H4 (cell line): Measurements from ENCODE around the gene PSMA6. TPM values are rescaled to one million over a fixed set of nuclear protein-coding genes. Genes with fewer than 3 reads are reported as not detected.
"Not testable (repeated sequence)": the region's sequence is repeated elsewhere in the genome, so short reads cannot be mapped to it uniquely, and the experiment has no call there.

ENCODE experiments used
- DNase-seq: peaks from one replicate; pipeline ENCODE4 v3.0.0-alpha.2; 2015; ENCODE audit warnings: low spot score
- total RNA-seq: library from RNA; depleted of rRNA; stranded (reverse); fragments of >200 nt; shearing (Covaris generic); gene quantifications from 2 replicates; pipeline ENCODE4 v1.2.3, GENCODE V29; 2014

PSMA6 gene
- total RNA-seq, 1 experiment from 2014 or later = 429 TPM

- no peak for DNase-seq
Observed at GRCh38 chr14:35284506-35284905, 7.7 kb upstream of the PSMA6 start.

GRCh38 chr14:35285168-35286002, 6.8 kb upstream of the PSMA6 start:
- no peak for DNase-seq

- DNase-seq = no peak
Observed at GRCh38 chr14:35286003-35286600, 6.1 kb upstream of the PSMA6 start.

GRCh38 chr14:35286707-35287106, 5.5 kb upstream of the PSMA6 start:
- DNase-seq = no peak

- DNase-seq = no peak
Observed at GRCh38 chr14:35287431-35288013, 4.7 kb upstream of the PSMA6 start.

GRCh38 chr14:35289623-35290022, 2.6 kb upstream of the PSMA6 start:
- no peak for DNase-seq

GRCh38 chr14:35292770-35293561, 784 bp downstream of the PSMA6 start:
- no peak for DNase-seq

GRCh38 chr14:35295845-35296161, 3.6 kb downstream of the PSMA6 start:
- DNase-seq = no peak

GRCh38 chr14:35296545-35296944, 4.4 kb downstream of the PSMA6 start:
- DNase-seq = no peak

- no peak for DNase-seq
Observed at GRCh38 chr14:35297706-35298105, 5.5 kb downstream of the PSMA6 start.

- no peak for DNase-seq
Observed at GRCh38 chr14:35298351-35298750, 6.2 kb downstream of the PSMA6 start.

GRCh38 chr14:35299708-35300107, 7.5 kb downstream of the PSMA6 start:
- no peak for DNase-seq

GRCh38 chr14:35300228-35300627, 8.0 kb downstream of the PSMA6 start:
- DNase-seq = no peak

GRCh38 chr14:35301334-35301733, 9.2 kb downstream of the PSMA6 start:
- not testable (repeated sequence) for DNase-seq

GRCh38 chr14:35301735-35302528, 9.8 kb downstream of the PSMA6 start:
- no peak for DNase-seq

- DNase-seq = no peak
Observed at GRCh38 chr14:35303149-35303935, 11.2 kb downstream of the PSMA6 start.

- no peak for DNase-seq
Observed at GRCh38 chr14:35304812-35305462, 12.8 kb downstream of the PSMA6 start.

- no peak for DNase-seq
Observed at GRCh38 chr14:35305633-35306032, 13.5 kb downstream of the PSMA6 start.

- DNase-seq = no peak
Observed at GRCh38 chr14:35306114-35306513, 13.9 kb downstream of the PSMA6 start.

- no peak for DNase-seq
Observed at GRCh38 chr14:35317820-35318219, 25.6 kb downstream of the PSMA6 start.
